GM18519 (cell line): ENCODE results near the gene CYP3A5.
"Not testable (repeated sequence)": the region's sequence is repeated elsewhere in the genome, so short reads cannot be mapped to it uniquely, and the experiment has no call there.

ENCODE experiments used
- ATAC-seq: cut with Tn5 transposase; IDR thresholded peaks from one replicate; pipeline ENCODE4 v1.9.1; 2021; ENCODE audit warnings: mild to moderate bottlenecking, moderate library complexity; ENCODE audit not compliant: unreplicated experiment, low FRiP score

Gene CYP3A5

DNA sequence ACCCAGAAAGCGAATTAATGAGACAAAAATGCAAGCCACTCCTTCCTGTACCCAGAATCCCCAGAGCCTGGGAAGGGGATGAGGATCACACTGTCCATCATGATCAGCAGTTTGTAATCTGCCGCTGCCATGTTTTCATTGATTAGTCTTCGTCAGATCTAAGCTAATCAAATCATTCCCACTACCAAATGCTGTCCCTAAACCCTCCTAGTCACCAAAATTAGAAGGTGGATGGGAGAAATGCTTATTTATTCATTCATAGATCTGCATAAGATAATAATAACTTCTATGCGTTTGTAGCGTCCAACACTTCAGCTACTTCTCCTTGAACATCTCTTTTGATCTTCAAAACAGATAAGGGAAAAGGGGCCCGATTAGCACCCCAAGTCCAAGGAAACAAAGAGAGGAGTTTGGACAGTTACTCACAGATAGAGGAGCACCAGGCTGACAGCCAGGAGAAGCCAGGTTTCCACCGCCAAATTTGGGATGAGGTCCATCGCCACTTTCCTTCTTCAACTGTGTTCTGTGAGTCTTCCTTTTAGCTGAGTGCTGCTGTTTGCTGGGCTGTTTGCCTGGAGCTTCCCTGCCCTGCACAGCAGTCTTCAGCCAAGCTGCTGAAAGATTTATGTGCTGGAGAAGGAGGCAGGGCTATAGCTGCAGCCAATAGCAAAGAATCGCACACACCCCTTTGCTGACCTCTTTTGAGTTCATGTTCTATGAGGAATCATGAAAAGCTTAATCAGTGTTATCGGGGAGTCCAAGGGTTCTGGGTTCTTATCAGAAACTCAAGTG, at the start of gene CYP3A5:
Gene CYP3A5, minus strand, starts transcription at position 597 of the 792 bp plus-strand sequence. Its CDS starts 100 bp downstream, at position 497.
- ATAC-seq, result no peak

DNA sequence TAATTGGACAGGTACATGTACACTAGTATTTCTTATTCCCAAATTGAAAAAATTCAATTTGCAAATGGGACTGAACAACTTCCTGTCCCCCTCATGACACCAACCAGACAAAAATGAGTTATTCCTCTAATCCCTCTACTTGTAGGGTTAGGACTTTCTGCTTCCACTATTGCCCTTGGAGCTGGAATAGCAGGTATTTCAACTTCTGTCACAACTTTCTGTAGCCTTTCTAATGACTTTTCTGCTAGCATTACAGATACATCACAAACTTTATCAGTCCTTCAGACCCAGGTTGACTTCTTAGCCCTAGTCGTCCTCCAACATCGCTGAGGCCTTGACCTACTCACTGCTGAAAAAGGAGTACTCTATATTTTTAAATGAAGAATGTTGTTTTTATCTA, 48.8 kb upstream of the CYP3A5 start:
- ATAC-seq, result no peak

DNA sequence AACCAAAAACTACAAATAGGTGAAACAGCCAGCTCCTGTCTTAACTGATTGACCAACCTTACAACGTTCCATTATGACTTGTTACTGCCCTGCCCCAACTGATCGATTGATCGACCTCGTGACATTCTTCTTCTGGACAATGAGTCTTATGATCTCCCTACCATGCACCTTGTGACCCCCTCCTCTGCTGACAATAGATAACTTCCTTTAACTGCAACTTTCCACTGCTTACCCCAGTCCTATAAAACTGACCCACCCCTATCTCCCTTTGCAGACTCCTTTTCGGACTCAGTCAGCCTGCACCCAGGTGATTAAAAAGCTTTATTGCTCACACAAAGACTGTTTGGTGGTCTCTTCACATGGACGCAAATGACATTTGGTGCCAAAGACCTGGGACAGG, 43.4 kb upstream of the CYP3A5 start:
- not testable (repeated sequence) for ATAC-seq

DNA sequence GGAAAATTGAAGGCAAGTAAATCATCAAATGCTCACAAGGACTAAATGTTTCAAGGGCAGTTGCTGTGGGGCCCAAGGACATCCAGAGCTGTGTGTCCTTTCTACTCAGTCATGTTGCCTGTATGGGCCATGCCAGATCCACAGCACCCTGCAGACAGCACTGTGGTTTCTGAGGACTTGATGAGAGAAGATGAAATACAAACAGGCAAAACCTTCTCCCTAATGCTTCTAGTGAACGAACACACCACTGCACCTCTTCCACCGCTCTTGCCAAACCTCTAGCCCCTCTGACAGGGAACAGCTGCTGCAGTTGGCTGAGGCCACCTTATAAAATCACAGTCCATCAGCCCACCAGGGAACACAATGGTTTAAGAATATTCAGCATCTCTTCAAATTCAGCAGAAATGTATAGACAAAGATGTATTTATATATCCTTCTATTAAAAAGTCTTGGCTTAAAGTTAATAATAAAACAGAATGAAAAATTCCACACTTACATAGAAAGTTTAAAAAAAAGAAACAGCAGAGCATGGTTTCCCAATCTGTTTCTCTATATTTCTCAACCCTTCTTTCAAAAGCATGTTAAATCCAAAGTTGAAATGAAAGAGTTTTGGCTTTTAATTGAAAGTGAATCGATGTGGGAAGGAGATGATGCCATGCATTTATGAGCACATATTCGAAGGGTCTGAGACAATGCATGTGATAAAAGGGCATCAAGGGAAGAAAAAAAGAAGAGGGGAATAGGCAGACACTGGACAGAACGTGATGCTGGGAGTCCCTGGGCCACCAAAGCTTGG, 41.2 kb upstream of the CYP3A5 start:
- ATAC-seq, result no peak

DNA sequence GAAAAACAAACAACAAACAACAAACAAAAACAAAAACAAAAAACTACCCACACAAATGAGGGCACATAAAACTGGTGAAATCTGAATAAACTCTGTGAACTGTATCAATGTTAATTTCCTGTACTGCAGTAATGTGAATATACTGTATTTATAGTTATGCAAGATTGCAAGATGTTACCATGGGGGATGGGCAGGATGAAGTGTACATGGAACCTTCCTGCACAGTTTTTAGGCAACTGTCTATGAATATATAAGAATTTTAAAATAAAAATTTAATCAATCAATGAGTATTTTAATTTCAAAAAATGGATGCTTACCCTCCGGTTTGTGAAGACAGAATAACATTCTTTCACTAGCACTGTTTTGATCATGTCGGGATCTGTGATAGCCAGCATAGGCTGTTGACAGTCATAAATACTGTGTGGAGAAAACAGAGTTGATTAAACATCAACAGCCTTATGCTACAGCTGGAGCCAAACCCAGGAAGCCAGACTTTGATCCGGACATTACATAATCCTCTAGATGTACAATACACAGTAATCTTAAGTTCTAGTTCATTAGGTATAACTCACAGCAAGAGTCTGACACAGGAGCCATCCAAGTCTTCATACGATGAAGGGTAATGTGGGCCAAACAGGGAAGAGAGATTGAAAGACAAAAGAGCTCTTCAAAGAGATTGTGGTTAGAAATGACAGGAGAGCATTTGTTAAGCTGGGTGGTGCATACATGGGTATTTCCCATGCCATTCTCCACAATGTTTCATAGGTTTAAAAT, 40.4 kb upstream of the CYP3A5 start:
- no peak for ATAC-seq

DNA sequence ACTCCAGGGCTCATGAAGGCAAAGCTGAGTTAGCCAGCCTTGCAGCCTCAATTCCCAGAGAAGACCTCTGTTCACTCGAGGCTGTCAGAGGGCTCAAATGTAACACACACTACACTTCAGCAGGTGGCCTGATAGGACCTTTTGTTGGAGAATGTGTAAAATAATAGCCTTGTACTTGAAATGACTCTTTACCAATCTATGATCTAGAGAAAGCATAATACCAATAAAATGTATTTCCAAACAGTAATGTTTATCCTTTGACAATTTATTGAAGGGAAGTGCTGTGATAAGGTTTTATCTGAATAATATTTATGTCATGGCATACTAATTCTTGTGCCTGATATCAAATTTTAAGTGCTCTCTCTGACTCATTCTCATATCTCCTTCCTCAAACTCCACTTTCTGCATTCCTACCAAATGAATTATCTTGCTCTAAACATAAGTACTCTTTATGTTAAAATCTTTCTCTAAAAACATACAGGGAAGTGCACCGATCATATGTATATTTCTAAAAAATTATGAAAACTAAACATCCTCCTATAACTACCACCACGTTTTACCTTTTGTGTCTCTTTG, 34.3 kb upstream of the CYP3A5 start:
- ATAC-seq, result no peak

DNA sequence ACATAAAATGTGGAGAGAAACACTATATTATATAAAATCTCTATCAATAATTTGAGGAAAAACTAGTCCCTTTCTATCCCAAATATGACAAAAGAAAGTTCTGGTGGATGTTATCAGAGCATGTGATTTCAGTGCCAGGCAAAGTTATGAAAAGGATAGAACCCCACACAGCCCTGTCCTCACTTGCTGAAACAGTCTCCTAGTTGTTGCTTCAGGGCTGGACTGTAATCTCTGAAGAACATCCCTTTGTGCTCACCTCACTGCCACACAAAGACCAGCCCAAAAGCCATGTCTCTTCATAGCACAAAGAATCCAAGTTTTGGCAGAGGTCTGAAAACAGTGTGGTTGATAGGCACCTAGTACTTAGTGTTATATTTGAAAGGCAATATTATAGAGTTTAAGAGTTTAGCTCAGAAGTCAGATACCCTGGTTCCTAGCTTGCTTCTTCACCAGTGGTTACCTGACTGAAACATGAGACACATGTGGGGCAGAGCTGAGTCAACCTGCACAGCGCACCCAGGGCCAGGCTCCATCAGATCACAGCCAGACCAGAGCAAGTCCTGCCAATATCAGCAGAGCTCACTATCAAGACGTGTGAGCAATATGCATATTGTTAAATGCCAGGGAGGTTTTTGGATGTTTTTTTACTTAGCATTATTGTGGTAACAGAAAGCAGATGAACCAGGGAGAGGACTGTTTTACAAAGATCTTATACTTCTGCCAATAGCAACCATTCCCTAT, 30.2 kb upstream of the CYP3A5 start:
- no peak for ATAC-seq

DNA sequence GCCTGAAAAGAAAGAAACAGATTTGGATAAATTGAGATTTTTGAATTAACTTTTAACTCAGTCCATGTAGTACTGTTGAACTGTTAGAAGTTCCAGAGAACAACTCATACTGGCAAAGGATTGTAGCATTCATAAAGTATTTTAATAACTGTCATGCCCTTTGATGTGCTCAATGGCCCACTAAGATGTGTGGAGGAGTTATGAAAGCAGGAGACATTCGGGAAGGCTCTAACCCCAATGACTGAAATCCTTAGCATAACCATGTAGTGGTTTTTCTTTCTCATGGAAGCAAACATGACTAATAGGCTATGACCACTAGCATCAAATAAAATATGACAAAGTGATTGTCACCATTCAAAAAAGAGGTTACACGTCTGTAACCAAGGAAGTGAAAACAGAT, 29.5 kb upstream of the CYP3A5 start:
- no peak for ATAC-seq

DNA sequence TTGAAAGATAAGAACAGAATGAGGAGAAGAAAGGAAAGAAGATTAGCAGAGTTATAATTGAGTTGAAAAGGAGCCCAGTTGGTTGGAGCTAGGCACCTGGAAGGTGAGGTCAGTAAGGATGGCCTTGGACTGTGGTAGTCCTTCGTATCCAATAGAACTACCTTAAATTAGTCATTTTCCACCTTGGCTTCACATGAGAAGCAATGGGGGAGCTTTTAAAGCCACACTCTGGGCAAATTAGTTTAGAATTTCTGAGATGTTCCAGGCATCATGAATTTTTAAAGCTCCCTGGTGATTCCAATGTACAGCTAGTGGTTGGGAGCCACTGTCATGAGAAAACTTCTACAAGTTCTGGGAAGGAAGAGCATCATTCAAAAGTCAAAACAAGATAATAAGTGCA, 27.3 kb upstream of the CYP3A5 start:
- no peak for ATAC-seq

DNA sequence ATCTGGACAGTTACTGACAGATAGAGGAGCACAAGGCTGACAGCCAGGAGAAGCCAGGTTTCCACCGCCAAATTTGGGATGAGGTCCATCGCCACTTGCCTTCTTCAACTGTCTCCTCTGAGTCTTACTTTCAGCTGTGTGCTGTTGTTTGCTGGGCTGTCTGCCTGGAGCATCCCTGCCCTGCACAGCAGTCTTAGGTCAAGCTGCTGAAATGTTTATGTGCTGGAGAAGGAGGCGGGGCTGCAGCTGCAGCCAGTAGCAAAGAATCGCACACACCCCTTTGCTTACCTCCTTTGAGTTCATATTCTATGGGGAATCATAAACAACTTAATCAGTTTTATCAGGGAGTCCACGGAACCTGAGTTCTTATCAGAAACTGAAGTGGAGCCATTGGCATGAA, 20.1 kb upstream of the CYP3A5 start:
- ATAC-seq, result no peak

DNA sequence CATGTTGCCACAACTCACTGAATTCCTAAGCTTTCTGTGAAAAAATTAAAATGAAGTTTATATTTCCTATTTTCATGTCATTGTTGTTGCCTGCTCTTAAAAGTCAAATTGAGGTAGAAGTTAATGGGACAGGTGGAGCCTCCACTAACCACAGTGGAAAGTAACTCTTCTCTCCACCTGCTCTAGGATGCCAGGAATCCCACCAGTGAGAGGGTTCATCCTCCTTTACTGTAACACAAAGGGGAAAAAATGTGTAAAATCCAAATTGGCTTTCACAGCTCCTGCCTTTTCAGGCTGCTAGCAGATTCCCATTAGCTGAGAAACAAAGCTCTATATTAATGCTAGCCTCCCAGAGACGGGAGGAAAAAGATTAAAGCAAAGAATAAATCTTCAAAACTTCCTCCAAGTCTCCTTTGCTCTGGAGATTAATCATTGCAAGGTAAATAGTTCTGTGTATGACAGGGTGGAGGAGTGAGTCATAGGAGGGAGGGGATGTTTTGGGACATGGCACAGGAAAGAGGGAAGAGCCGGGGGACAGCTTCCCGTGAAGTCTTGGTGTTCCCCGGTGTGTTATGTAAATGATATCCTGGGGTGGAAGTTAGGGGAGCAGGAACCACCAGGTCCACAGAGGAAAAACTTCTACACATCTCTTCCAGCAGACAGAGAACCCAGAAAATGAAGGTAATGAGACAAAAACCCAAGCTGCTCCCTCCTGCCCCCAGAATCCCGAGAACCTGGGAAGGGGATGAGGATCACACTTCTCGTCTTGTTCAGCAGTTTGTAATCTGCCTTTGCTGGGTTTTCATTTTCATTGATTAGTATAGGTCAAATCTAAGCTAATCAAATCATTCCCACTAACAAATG, 19.3 kb upstream of the CYP3A5 start:
- ATAC-seq, result not testable (repeated sequence)

DNA sequence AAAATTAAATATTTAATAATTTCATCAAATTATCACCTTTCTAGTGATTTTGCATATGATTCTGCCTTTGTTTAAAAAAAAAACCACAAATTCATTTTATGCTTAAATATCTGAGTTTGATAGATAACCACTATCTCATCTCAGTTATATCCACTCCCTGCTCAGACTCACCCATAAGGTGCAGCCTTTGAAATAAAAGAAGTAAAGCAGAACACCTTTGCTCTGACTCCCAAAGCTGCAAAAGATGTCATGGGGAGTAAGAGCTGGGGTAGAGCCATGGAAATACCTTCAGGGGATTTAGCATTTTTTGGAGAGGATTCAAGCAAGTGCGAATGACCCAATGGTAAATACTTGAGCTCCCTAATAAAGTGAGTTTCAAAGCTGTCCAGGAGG, 15.1 kb upstream of the CYP3A5 start:
- no peak for ATAC-seq

DNA sequence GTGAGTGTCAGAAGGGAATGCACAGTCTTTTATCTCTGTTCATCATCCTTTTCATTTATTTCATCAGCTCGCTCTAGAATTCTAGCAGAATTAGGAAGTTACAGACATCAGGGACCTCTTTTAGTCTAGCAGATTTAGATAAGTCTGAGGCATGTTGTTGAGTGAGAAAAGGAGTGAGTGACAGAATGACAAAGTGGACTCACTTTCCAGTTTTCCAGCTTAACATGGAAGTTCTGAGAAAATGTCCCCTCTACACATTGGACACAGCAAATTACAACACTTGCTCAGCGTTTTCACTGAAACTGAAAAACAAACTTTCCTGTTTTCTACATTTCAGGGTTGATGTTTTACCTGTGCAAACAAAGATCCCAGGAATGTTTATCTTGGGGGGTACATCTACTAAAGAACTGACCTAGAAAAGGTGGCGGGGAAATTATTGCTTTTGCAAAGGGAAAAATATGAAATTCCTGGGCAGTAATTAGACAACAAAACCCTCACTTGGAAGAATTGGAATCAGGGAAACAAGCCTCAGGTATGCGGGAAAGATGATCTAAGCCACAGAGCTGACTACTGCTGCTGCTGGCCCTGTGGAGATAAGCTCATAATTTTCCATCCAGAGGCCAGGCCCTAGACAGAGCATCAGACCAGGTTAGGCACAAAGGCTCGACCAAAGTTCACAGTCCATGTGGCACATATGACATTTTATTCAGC, 14.6 kb upstream of the CYP3A5 start:
- no peak for ATAC-seq

DNA sequence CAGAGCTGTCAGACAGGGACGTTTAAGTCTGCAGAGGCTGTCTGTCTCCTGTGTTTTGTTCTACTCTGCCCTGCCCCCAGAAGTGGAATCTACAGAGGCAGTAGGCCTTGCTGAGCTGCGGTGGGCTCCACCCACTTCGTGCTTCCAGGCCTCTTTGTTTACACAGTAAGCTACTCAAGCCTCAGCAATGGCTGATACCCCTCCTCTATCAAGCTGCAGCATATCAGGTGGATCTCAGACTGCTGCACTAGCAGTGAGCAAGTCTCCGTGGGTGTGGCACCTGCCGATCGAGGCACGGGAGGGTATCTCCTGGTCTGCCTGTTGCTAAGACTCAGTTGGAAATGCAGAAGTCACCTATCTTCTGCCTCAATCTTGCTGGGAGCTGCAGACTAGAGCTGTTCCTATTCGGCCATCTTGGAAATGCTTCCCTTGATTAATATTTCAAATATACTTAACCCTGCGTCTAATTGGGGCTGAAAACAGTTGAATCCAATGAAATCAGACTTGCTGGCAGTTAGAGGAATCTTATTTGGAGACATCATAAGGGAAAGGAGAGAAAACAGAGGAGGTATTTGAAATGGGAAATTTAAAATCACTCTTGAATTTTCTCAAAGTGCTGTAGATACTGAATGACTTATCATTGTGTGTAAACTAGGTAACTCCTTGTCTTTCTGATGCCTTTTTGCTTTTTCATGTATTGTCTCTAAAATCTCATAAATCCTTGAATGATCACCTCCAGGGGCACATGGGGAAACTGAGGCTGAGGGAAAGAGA, 13.8 kb upstream of the CYP3A5 start:
- ATAC-seq, result no peak

DNA sequence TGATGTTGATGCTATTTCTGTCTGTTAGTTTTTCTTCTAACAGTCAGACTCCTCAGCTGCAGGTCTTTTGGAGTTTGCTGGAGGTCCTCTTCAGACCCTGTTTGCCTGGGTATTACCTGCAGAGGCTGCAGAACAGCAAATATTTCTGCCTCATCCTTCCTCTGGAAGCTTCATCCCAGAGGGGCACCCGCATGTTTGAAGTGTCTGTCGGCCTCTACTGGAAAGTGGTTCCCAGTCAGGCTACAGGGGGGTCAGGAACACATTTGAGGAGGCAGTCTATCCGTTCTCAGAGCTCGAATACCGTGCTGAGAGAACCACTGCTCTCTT, 13.3 kb upstream of the CYP3A5 start:
- no peak for ATAC-seq

DNA sequence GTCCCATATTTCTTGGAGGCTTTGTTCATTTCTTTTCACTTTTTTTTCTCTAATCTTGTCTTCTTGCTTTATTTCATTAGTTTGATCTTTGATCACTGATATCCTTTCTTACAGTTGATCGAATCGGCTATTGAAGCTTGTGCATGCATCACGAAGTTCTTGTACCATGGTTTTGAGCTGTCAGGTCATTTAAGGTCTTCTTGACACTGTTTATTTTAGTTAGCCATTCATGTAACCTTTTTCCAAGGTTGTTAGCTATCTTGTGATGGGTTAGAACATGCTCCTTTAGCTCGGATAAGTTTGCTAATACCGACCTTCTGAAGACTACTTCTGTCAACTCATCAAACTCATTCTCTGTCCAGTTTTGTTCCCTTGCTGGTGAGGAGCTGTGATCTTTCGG, 12.8 kb upstream of the CYP3A5 start:
- ATAC-seq, result not testable (repeated sequence)

DNA sequence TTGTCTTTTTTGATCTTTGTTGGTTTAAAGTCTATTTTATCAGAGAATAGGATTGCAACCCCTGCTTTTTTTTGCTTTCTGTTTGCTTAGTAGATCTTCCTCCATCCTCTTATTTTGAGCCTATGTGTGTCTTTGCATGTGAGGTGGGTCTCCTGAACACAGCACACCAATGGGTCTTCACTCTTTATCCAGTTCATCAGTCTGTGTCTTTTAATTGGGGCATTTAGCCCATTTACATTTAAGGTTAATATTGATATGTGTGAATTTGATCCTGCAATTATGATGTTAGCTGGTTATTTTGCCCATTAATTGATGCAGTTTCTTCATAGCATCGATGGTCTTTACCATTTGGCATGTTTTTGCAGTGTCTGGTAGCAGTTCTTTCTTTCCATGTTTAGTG, 11.9 kb upstream of the CYP3A5 start:
- ATAC-seq, result not testable (repeated sequence)

DNA sequence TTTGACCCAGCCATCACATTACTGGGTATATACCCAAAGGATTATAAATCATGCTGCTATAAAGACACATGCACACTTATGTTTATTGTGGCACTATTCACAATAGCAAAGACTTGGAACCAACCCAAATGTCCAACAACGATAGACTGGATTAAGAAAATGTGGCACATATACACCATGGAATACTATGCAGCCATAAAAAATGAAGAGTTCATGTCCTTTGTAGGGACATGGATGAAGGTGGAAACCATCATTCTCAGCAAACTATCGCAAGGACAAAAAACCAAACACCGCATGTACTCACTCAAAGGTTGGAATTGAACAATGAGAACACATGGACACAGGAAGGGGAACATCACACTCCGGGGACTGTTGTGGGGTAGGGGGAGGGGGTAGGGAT, 11.1 kb upstream of the CYP3A5 start:
- not testable (repeated sequence) for ATAC-seq
